Urothelium cell line (cell line): Measurements from ENCODE around the gene GPR84.

Experiments
- DNase-seq: peaks from one replicate; pipeline ENCODE4 v3.0.0; 2011; ENCODE audit warnings: low spot score, mixed read lengths
- FAIRE-seq: peaks from 2 replicates; lab custom pipeline; 2011; peaks lifted over from hg19 to GRCh38; lab: Jason Lieb, UNC

The GPR84 gene

GRCh38 chr12:54364413-54364812, at the start of gene GPR84:
GPR84 (minus strand) TSS chr12:54364486; CDS start chr12:54363851, 635 bp downstream.
- no peak for DNase-seq
- no peak for FAIRE-seq

DNA sequence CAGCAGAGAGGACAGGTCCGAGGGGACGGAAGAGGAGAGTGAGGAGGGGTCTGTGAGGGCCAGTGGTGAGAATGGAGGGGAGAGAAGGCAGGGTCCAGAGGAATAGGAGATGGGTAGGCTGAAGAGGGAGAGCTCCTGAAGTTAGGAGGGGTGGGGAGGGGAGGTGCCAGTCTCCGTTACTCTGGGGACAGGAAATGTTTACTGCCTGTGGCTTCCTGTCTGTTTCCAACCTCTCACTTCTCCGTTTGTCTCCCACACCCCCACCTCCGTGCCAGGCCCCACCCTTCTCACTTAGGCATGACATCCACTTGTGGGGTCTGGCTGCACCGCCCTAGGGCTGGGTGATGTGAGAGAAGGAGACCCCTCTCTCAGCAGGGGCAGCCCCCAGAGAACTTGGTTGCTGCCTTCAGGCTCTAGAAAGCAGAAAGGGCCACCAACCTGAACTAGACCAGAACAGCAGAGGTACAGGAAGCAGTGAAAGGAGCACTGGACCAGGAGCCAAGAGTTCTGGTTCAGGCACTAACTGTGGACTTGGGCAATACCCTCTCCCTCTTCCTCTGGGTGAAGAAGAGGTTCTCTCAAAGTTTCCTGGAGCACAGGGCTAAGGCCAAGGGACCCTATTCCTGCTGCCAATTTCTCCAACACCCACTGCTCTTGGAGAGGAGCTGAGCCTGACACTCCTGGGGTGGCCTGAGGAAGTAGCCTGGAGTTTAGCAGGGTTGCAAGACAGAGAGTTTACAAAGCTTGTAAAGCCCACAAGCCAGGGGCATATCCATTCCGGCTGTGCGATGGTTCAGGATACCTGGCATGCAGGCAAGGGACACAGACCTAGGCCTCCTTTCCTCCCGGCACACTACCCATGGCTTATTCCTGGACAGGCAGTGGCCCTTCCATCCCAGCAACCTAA, 49.3 kb upstream of the GPR84 start:
- no peak for FAIRE-seq
- DNase-seq, result no peak

- FAIRE-seq, result no peak
These were observed 48.5 kb upstream of the GPR84 start for GRCh38 chr12:54412786-54413185.

DNA sequence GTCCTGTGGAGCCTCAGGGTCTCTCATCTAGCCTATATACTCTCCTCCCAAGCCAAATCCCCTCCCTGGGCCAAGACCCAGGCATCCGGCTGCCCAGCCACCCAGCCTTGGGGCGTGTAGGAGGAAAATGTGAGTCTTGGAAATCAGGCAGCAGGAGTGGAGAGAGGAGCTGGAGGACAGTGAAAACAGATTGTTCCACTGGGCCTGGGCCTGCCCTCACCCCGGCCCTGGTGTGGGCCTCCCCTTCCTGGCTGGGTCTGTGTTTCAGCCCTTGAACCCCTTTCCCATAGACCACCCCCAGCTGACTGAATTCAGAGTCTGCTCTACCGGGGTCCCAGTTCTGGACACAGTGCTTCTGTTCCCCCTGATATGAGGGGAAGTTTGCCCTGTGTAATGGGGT, 48.1 kb upstream of the GPR84 start:
- FAIRE-seq, result no peak
- DNase-seq, result no peak

More at GRCh38 chr12:54412786-54413185, 48.5 kb upstream of the GPR84 start:
- DNase-seq, result no peak

DNA sequence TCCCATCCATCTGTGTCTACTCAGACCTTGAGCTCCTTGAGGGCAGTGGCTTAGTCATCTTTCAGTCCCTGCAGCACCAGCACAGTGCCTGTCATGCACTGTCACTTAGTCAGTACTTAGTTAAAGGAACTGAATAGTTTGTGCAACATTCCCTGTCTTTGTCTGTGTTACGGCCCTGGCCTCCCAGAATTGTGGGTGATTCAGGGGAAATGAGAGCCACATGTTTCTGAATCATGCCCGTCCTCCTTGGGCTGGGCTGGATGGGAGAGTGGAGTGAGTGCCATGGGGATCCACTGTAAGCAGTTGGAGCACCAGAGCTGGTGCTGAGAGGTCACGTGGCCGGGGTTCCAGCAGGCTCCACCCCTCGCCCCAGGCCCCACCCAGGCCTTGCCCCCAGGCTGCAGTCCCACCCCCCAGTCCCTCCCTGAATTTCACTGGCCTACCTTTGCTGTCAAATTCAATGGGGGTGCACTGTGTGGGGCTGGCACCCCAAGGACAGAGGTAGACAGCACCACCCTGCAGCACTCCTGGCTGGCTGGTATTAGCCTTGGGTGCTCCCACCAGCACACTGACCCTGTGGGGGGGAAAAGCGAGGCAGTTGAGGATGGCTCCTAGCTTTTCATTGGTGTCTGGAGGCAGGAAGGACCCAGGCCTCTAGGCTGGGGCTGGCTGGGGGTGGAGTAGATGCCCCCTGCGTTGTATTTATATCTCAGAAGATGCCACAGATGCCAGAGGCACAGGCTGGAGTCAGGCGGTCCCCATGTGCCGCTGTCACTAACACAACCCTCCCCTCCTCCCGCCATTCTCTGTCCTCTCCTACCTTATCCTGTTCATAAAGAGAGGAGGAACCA, 47.3 kb upstream of the GPR84 start:
- no peak for DNase-seq
- FAIRE-seq, result no peak

GRCh38 chr12:54409267-54409666, 45.0 kb upstream of the GPR84 start:
- DNase-seq, result no peak
- FAIRE-seq, result no peak

GRCh38 chr12:54407183-54407905, 43.1 kb upstream of the GPR84 start:
- FAIRE-seq (no peak), DNase-seq (no peak)

- no peak for FAIRE-seq
- DNase-seq, result no peak
These were observed 41.3 kb upstream of the GPR84 start for GRCh38 chr12:54405573-54405972.

DNA sequence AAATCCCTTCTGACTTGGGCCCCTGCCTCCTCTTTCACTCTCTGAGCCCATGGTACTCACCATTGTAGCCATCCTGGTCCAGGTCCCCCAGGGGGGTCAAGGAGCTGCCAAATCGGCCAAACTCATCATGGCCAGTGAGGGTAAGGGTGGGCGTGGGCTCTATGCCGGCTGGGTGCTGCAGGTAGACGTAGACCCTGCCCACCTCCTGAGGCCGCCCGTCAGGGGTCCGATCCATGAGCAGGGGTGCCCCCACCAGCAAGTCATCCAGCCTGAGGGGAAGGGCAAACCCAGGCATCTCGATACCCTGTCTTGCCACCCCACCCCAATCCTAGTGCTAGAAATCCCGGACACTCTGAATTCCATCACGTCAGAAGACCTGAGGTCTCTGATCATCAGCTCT, 40.8 kb upstream of the GPR84 start:
- FAIRE-seq (no peak), DNase-seq (no peak)

DNA sequence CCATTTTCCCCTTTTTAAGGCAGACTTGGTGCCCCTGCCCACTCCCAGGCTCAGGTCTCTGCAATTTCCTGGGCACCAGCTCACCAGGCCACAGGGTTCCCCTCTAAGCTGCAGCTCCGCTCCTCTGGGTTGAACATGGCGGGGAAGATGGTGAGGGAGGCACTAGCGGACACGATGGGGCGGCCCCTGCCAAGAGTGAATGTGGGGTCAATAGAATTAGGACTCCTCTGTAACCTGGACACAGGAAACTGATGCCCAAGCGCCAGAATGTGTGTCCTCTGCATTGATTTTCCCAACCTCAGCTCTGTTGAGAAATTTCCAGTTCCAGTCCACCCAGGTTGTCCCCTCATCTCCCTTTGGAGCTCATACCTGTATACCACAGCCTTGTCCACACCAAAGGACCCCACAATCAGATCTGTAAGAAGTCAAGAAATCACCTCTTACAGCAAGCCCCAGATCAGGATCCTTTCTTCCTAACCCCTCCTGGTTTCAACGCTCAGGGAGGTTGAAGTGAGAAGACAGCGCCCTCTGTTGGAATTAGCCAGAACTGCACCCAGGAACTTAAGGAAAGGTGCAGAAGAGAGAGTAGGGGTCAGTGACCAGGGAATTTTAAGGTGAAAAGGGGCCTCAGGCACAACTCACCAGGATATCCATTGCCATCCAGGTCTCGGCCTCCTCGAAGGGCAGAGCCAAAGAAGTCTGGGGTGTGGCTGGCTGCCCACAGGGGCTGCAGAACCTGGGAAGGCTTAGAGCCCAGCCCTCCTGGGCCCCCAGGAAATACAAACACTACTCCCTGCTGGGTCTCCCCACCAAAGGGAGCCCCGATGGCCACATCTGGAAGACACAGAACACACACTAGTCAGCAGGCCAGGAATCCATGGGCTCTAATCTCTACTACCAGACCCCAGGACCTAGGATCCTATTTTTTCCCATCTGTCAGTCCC, 40.0 kb upstream of the GPR84 start:
- peak; percentile 59 for DNase-seq
- FAIRE-seq, result peak; percentile 17

DNA sequence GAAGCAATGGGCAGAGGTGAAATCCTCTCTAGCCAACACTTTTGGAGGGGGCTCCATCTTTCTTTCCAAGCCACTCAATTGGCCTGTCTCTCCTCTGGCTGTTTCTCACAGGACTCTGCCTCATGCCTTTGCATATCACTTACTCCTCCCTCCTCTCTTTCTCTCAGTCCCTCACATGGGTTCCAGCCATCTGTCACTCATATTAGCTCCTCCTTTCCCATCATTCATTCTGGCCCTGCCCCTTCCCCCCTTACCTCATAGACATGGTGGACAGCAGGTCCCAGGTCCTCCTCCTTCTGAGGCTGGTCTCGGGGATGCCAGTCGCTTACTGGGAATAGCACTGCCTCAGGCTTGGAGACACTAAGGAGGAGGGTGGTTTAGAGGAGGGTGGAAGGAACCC, 36.8 kb upstream of the GPR84 start:
- FAIRE-seq (no peak), DNase-seq (no peak)

- FAIRE-seq (no peak), DNase-seq (peak; percentile 88)
These were observed 34.9 kb upstream of the GPR84 start for GRCh38 chr12:54398995-54399793.

DNA sequence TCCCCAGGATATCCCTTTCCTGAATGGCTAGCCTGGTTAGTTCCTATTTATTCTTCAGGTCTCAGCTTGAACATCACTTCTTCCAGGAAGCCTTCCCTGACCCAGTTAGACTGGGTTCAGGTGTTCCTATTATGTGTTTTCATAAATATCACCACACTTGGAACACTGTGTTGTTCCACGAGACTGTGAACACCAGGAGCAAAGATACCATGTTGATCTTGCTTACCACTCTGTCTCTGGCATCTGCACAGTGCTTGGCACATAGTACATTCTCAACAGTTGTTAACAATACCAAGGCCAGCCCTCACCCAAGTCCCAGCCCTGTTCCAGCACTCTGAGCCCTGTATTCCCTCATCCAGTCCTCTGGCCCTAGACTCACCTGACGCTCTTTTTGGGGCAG, 33.9 kb upstream of the GPR84 start:
- DNase-seq (no peak), FAIRE-seq (no peak)

DNA sequence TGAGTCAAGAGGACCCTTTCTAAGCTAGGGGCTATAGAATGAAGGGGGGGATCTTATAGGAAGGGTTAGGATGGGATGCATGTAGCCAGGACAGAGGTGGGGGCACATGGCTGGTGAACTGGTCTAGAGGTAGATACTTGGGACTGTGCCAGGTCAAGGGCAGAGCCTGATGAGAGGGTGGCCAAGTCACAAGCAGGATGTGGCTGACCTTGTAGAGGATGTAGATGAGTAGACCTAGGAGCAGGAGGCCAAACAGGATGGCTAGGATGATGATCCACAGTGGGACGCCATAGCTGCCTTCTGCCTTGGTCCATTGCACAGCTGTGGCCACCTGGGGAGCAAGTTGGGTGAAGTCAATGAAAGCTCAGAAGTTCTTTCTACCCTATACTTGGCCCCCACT, 32.9 kb upstream of the GPR84 start:
- FAIRE-seq (no peak), DNase-seq (no peak)

- DNase-seq, result no peak
- FAIRE-seq, result no peak
These were observed 31.3 kb upstream of the GPR84 start for GRCh38 chr12:54395545-54395944.

DNA sequence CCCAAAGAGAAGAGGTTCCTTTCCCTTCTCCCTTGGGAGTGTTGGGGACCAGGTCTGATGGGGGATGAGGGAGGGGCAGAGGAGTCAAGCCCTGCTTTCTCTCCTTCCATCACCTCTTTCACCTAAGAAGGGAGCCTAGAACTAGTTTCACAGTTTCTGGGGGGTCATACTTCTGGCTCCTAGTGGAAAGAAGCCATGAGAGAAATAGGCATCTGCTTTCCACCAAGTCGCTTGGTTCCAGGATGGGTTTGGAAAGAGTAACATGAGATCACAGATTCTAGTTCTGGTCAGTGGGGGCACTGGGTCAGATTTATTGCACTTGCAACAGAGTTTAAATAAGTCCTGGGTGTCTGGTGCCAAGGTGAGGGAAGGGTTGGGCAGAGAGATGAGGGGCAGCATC, 30.7 kb upstream of the GPR84 start:
- DNase-seq (no peak), FAIRE-seq (no peak)

DNA sequence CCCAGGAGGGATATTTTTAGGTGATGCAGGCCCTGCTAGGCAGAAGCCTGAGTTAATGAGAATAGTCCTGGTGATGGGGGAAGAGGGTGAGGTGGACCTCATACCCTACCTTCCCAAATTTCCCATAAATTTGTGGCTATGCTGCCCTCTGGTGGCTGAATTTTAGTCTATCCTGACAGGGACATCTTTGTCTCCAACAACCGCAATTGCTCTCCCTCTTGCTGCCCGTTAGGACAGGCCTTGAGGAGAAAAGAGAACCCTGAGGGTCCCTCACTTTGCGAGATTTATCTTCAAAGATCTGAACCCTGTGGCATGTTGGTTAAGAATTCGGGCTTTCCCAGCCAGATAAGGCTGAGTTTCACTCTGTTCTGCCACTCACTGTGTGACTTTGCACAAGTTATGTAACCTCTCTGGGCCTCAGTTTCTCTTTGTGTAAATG, 30.0 kb upstream of the GPR84 start:
- DNase-seq, result peak; percentile 59
- no peak for FAIRE-seq

GRCh38 chr12:54393743-54394142, 29.5 kb upstream of the GPR84 start:
- DNase-seq (no peak), FAIRE-seq (no peak)

DNA sequence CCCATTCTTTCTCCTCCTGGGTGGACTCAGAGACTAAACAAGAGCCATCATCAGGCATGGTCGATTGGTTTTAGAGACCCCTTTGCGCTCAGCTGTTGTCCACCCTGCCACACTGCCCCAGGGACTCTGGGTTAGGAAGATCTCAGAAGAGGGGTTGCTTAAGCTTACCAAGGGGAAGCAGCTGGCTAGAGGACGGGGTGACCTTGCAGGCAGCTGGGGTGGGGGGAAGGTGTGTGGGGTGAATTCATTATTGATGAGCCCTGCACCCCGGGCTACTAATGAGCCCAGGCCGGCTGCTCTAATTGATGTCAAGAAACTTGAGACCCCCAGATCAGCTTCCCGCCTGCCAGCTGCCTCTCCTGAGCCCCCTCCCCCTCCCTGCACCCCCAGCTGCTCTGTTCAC, 28.9 kb upstream of the GPR84 start:
- no peak for FAIRE-seq
- DNase-seq, result no peak
